GM12874 (cell line): Measurements from ENCODE around the gene PLXNC1.

Experiments
- TF ChIP-seq, protein P1 (sequence below): IDR thresholded peaks from 2 replicates; pipeline ENCODE4 v1.5.1; 2011; ENCODE audit warnings: low read depth, mild to moderate bottlenecking, control low read depth, low read length, moderate library complexity; ENCODE audit not compliant: insufficient read depth

Gene PLXNC1

DNA sequence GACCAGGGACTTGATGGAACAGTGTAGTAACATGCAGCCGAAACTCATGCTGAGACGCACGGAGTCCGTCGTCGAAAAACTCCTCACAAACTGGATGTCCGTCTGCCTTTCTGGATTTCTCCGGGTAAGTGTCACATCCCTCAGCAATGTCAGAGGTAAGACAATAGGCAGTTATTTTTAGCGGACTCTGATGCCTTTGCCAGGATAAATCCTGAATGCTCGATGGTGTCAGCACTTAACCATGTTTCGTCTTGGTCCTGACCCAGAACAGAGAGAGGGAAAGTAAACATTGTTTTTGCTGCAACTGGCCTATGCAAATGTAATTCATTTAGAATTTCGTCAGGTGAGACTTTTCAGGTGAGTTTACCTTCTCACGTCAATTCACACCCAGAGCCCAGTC, 112.3 kb downstream of the PLXNC1 start:
- TF ChIP-seq, protein P1, sequence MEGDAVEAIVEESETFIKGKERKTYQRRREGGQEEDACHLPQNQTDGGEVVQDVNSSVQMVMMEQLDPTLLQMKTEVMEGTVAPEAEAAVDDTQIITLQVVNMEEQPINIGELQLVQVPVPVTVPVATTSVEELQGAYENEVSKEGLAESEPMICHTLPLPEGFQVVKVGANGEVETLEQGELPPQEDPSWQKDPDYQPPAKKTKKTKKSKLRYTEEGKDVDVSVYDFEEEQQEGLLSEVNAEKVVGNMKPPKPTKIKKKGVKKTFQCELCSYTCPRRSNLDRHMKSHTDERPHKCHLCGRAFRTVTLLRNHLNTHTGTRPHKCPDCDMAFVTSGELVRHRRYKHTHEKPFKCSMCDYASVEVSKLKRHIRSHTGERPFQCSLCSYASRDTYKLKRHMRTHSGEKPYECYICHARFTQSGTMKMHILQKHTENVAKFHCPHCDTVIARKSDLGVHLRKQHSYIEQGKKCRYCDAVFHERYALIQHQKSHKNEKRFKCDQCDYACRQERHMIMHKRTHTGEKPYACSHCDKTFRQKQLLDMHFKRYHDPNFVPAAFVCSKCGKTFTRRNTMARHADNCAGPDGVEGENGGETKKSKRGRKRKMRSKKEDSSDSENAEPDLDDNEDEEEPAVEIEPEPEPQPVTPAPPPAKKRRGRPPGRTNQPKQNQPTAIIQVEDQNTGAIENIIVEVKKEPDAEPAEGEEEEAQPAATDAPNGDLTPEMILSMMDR: no peak

DNA sequence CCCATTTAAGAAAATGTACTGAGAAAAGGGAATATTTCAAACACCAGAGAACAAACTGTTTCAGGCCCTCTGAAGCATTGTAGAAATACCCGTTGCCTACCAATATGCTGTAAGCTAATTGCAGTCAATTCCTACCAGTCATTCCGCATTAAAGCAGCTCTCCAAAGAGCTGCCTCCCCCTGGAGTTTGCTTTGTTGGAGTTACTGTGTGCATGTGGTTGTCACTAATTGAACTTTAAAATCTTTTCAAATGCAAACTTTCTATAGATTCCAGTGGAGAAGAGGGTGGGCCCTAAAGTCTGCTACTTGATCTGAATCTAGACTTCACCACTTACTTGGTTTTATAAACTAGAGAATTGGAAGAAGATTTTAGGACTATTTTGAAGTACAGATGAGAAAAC, 112.7 kb downstream of the PLXNC1 start:
- TF ChIP-seq, protein P1: no peak

DNA sequence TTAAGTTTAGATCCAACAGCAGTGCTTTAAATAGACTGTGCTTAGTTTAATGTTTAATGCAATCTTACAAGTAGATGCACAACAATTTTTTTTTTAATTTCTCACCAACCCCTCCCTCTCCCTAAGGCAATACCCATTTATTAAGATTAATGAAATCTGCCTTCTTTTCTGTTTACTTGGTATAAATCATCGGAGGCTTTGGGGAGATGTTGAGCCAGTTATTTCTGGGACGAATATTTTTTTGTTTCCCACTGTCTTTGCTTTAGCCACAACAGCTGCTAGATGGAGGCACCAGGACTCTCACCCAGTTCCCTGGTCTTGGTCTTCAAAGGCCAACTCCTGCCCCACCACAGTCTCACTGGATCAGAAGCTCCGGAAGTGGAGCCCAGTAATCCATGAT, 113.4 kb downstream of the PLXNC1 start:
- TF ChIP-seq, protein P1: no peak

DNA sequence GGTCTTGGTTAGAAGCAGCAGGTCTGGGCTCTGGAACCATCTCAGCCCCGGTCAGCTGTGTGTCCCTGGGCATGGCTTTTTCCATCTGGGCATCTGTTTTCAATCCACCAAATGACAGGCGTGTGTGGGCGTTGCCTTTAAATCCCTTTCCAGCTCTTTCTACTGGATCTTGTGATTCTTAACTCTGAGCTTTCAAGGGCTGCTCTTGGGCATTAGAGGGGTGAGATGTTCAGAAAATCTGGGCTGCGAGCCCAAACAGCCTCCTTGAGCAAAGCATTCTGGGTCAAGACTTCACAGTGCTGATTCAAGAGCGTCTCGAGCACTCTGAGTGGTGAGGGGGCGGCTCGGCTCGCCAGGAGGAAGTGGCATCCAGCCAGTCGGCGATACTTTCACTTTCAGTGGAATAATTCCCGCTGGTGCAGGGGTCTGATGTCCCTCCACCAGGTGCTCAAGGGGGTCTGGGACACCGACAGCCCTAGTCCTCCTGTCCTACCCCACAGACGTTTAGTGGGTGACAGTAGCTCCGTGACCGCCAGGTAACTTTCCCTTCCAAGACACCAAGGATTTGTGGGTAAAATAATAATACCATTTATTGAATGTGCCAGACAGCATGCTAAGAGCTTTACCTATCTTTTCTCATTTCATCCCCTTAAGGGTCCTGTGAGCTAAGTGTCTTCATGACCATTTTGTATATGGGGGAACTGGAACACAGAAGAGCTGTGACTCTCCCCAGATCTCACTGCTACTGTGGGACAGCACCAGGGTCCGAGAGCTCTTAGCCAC, 114.0 kb downstream of the PLXNC1 start:
- TF ChIP-seq, protein P1: no peak

DNA sequence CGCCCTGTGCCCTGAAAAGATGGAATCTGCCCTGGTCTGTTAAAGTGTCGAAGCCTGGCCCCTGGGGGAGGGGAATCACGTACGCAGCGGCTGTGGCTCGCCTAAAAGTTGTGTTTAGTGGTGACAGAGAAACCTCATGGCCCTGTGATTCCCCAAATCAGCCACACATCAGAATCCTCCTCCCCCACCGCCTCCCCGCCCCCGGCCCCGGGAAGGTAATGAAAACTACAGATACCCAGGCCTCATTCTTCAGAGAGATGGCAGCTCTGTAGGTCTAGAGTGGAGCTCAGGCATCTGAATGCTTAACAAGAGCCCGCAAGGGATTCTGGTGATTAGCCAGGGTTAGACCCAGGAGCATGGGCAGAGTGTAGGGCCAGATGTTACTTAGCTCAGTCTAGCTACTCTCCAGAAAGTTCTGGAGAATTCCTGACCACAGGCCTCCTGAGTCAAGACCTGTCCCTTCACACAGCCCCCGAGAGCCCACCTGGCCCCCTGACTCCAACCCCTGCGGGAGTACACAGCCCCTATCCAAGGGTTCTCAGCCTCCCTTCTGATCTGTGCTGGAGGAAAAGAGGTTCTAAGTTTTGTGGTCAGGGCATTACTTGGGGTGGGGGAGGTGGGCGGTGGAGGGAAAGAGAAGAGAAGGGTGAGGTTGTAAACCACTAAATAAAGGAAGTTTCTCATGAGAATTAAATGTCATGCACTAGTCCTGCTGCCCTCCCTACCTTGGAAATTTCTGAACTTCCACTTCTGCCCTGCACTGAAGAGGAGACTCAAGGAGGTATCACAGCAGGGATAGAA, 114.8 kb downstream of the PLXNC1 start:
- TF ChIP-seq, protein P1: no peak

DNA sequence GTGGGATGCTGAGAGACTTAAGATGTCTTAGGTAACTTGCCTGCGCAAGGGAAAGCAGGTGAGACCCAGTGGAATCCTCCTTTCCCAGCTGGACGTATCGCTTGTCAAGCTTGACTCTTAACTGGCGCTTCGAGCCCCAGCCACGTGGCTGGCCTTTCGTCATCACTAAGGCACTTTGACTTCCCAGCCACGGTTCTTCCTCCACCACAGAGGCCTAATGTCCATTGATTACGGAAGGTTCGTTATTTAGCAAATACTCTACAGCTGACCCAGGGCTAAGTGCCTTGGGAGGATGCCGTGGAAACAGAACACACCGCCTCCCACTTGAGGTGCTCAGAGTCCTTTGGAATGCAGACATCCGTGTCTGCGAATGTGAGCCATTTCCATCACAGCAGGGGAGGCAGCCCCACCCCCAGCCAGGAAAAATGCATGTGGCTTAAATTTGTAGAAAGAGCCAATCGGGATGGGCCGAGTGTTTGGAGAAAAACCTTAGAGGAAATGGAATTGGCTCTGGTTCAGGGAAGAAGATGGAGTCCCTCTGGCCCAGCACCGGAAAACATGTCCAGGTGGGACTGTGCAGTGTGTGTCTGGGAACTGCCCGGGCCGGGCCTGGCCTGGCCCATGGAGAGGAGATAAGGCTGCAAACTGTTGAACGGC, 115.7 kb downstream of the PLXNC1 start:
- TF ChIP-seq, protein P1: no peak
